ENCODE results near the gene TEK.

The TEK gene

GRCh38 chr9:27179245-27179865, 70.3 kb downstream of the TEK start (continued):
- TF ChIP-seq CREB5 (CRISPR knock-in tag; IDR thresholded peaks at IDR 0.05; ENCODE audit: low read depth) (no peak), BACH2 (CRISPR knock-in tag; IDR thresholded peaks at IDR 0.05; ENCODE audit: borderline replicate concordance) (no peak), ZFP3 (CRISPR knock-in tag; IDR thresholded peaks at IDR 0.05) (no peak), ZNF8 (CRISPR knock-in tag; IDR thresholded peaks at IDR 0.05) (no peak), ZC3H10 (CRISPR knock-in tag; IDR thresholded peaks at IDR 0.05) (no peak), ZNF70 (CRISPR knock-in tag; IDR thresholded peaks at IDR 0.05) (no peak)

GRCh38 chr9:27181381-27181780, 72.4 kb downstream of the TEK start:
- ATAC-seq: peak; percentile 52; the same call in 2 of the 3 replicates
- TF ChIP-seq CSRNP3 (CRISPR knock-in tag; IDR thresholded peaks at IDR 0.05): no peak
- TF ChIP-seq ZNF8 (CRISPR knock-in tag; IDR thresholded peaks at IDR 0.05): no peak
- TF ChIP-seq BACH2 (CRISPR knock-in tag; IDR thresholded peaks at IDR 0.05; ENCODE audit: borderline replicate concordance): no peak
- no peak for TF ChIP-seq TOX (CRISPR knock-in tag; IDR thresholded peaks at IDR 0.05; ENCODE audit: borderline replicate concordance)
- no peak for TF ChIP-seq ZFP3 (CRISPR knock-in tag; IDR thresholded peaks at IDR 0.05)
- no peak for TF ChIP-seq POU6F1 (CRISPR knock-in tag; IDR thresholded peaks at IDR 0.05; ENCODE audit: borderline replicate concordance, low read depth)
- TF ChIP-seq SNAI2 (CRISPR knock-in tag; IDR thresholded peaks at IDR 0.05): no peak
- TF ChIP-seq CSDC2 (CRISPR knock-in tag; IDR thresholded peaks at IDR 0.05): no peak
- no peak for TF ChIP-seq CREB5 (CRISPR knock-in tag; IDR thresholded peaks at IDR 0.05; ENCODE audit: low read depth)
- no peak for TF ChIP-seq ARNTL (CRISPR knock-in tag; IDR thresholded peaks at IDR 0.05; ENCODE audit: borderline replicate concordance, low read depth)
- no peak for TF ChIP-seq TCF4 (CRISPR knock-in tag; IDR thresholded peaks at IDR 0.05; ENCODE audit: borderline replicate concordance)
- no peak for TF ChIP-seq RARB (CRISPR knock-in tag; IDR thresholded peaks at IDR 0.05)
- no peak for TF ChIP-seq ESRRG (CRISPR knock-in tag; IDR thresholded peaks at IDR 0.05)

GRCh38 chr9:27182421-27182820, 73.4 kb downstream of the TEK start:
- TF ChIP-seq ZFP3 (CRISPR knock-in tag; IDR thresholded peaks at IDR 0.05) (no peak), TCF4 (CRISPR knock-in tag; IDR thresholded peaks at IDR 0.05; ENCODE audit: borderline replicate concordance) (no peak), SNAI2 (CRISPR knock-in tag; IDR thresholded peaks at IDR 0.05) (no peak), PPARA (CRISPR knock-in tag; IDR thresholded peaks at IDR 0.05; ENCODE audit: borderline replicate concordance) (no peak)
- no peak for ATAC-seq

- ATAC-seq: peak; percentile 13; the same call in 2 of the 3 replicates
- TF ChIP-seq ZNF8 (CRISPR knock-in tag; IDR thresholded peaks at IDR 0.05): no peak
- no peak for TF ChIP-seq ZFP3 (CRISPR knock-in tag; IDR thresholded peaks at IDR 0.05)
- no peak for TF ChIP-seq ZNF565 (CRISPR knock-in tag; conservative IDR thresholded peaks at IDR 0.05; ENCODE audit: low read depth)
- no peak for TF ChIP-seq ZNF70 (CRISPR knock-in tag; IDR thresholded peaks at IDR 0.05)
- no peak for TF ChIP-seq TOX (CRISPR knock-in tag; IDR thresholded peaks at IDR 0.05; ENCODE audit: borderline replicate concordance)
Observed at GRCh38 chr9:27183131-27183530, 74.1 kb downstream of the TEK start.

GRCh38 chr9:27183701-27184100, 74.7 kb downstream of the TEK start:
- peak; percentile 66 for ATAC-seq
- TF ChIP-seq ZNF70 (CRISPR knock-in tag; IDR thresholded peaks at IDR 0.05) (no peak), TCF4 (CRISPR knock-in tag; IDR thresholded peaks at IDR 0.05; ENCODE audit: borderline replicate concordance) (no peak), ZNF565 (CRISPR knock-in tag; conservative IDR thresholded peaks at IDR 0.05; ENCODE audit: low read depth) (no peak), CREB5 (CRISPR knock-in tag; IDR thresholded peaks at IDR 0.05; ENCODE audit: low read depth) (no peak), GLIS3 (CRISPR knock-in tag; IDR thresholded peaks at IDR 0.05) (no peak), POU6F1 (CRISPR knock-in tag; IDR thresholded peaks at IDR 0.05; ENCODE audit: borderline replicate concordance, low read depth) (no peak), TSHZ2 (CRISPR knock-in tag; IDR thresholded peaks at IDR 0.05) (no peak)

Measured in SK-N-SH treated with all-trans-retinoic acid at 6 μM for 48 hours (cell line).